NCI-H1048 (cell line): Measurements from ENCODE around the gene PPP2R5C.
"Not testable (repeated sequence)": the region's sequence is repeated elsewhere in the genome, so short reads cannot be mapped to it uniquely, and the experiment has no call there.

Experiments
- DNase-seq: peaks from one replicate; lab custom pipeline; 2025; lab: John Stamatoyannopoulos, UW

Gene PPP2R5C

GRCh38 chr14:101781240-101782061 lies 19.9 kb downstream of the PPP2R5C start:
- no peak for DNase-seq

- no peak for DNase-seq
These were observed 21.9 kb downstream of the PPP2R5C start for GRCh38 chr14:101783260-101784016.

- DNase-seq = no peak
These were observed 23.1 kb downstream of the PPP2R5C start for GRCh38 chr14:101784631-101785030.

- DNase-seq = no peak
These were observed 26.6 kb downstream of the PPP2R5C start for GRCh38 chr14:101788016-101788635.

- no peak for DNase-seq
These were observed 27.7 kb downstream of the PPP2R5C start for GRCh38 chr14:101789222-101789621.

- DNase-seq = no peak
These were observed 28.7 kb downstream of the PPP2R5C start for GRCh38 chr14:101790232-101790631.

GRCh38 chr14:101791919-101792572 lies 30.5 kb downstream of the PPP2R5C start:
- DNase-seq = no peak

GRCh38 chr14:101796016-101796415 lies 34.5 kb downstream of the PPP2R5C start:
- no peak for DNase-seq

GRCh38 chr14:101796479-101796878 lies 35.0 kb downstream of the PPP2R5C start:
- DNase-seq = no peak

GRCh38 chr14:101797856-101798255 lies 36.3 kb downstream of the PPP2R5C start:
- DNase-seq = no peak

- not testable (repeated sequence) for DNase-seq
These were observed 42.9 kb downstream of the PPP2R5C start for GRCh38 chr14:101804373-101804772.

- not testable (repeated sequence) for DNase-seq
These were observed 44.7 kb downstream of the PPP2R5C start for GRCh38 chr14:101806252-101806651.

- DNase-seq = no peak
These were observed 46.6 kb downstream of the PPP2R5C start for GRCh38 chr14:101808020-101808641.

- no peak for DNase-seq
These were observed 47.6 kb downstream of the PPP2R5C start for GRCh38 chr14:101808894-101809670.

GRCh38 chr14:101809671-101810514 lies 48.4 kb downstream of the PPP2R5C start:
- DNase-seq = peak; percentile 86

- no peak for DNase-seq
These were observed 49.5 kb downstream of the PPP2R5C start for GRCh38 chr14:101810897-101811621.

GRCh38 chr14:101812071-101812470 lies 50.6 kb downstream of the PPP2R5C start:
- DNase-seq = no peak

- no peak for DNase-seq
These were observed 51.8 kb downstream of the PPP2R5C start for GRCh38 chr14:101813171-101813759.

- DNase-seq = no peak
These were observed 52.3 kb downstream of the PPP2R5C start for GRCh38 chr14:101813833-101814232.
